Measurements from ENCODE around the gene MPHOSPH10. TPM values are rescaled to one million over a fixed set of nuclear protein-coding genes. Genes with fewer than 3 reads are reported as not detected.
"Not testable (repeated sequence)": the region's sequence is repeated elsewhere in the genome, so short reads cannot be mapped to it uniquely, and the experiment has no call there.

The MPHOSPH10 gene
- total RNA-seq, 2 donors from 2014 or later, result 15.0 to 19.1 TPM

DNA sequence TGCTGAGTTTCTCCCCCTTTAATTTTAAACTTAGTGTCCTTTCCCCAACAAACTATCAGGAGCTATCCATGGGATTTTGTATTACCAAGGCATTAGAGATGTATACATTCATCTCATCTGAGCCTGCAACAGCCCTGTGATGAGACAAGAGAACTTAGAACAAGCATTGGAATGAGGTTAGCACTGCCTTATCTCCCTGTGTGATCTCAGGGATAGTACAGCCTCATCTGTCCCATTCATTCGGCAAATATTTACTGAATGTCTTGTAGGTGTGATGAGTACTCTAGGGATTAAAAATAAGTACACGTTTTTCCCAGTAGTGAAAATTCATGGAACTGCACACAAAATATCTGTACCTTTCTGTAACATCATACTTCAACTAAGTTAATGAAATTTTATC, 50.9 kb downstream of the MPHOSPH10 start:
- Histone ChIP-seq H3K27ac (no peak overlapping the region), H3K9me3 (no peaks in the 10 kb centered on the region), H3K36me3 (replicated peaks in 1 of 2; ENCODE audit: insufficient read depth in 1 of 2, low read depth in 2 of 2) (no peaks in the 10 kb centered on the region), H3K4me3 (no peak overlapping the region), H3K27me3 (no peaks in the 10 kb centered on the region), H3K4me1 (no peaks in the 10 kb centered on the region)
- TF ChIP-seq, protein P1, sequence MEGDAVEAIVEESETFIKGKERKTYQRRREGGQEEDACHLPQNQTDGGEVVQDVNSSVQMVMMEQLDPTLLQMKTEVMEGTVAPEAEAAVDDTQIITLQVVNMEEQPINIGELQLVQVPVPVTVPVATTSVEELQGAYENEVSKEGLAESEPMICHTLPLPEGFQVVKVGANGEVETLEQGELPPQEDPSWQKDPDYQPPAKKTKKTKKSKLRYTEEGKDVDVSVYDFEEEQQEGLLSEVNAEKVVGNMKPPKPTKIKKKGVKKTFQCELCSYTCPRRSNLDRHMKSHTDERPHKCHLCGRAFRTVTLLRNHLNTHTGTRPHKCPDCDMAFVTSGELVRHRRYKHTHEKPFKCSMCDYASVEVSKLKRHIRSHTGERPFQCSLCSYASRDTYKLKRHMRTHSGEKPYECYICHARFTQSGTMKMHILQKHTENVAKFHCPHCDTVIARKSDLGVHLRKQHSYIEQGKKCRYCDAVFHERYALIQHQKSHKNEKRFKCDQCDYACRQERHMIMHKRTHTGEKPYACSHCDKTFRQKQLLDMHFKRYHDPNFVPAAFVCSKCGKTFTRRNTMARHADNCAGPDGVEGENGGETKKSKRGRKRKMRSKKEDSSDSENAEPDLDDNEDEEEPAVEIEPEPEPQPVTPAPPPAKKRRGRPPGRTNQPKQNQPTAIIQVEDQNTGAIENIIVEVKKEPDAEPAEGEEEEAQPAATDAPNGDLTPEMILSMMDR (IDR thresholded peaks at IDR 0.05), result no peak
- no peak for TF ChIP-seq POLR2A (IDR thresholded peaks at IDR 0.05)
- WGBS, 2 donors, result 54 to 59% methylated on average over 2 of the region's 2 CpGs
- ATAC-seq (no peak), DNase-seq (no peak)
- intact Hi-C loops (cut with DNase I), result no loop called here

DNA sequence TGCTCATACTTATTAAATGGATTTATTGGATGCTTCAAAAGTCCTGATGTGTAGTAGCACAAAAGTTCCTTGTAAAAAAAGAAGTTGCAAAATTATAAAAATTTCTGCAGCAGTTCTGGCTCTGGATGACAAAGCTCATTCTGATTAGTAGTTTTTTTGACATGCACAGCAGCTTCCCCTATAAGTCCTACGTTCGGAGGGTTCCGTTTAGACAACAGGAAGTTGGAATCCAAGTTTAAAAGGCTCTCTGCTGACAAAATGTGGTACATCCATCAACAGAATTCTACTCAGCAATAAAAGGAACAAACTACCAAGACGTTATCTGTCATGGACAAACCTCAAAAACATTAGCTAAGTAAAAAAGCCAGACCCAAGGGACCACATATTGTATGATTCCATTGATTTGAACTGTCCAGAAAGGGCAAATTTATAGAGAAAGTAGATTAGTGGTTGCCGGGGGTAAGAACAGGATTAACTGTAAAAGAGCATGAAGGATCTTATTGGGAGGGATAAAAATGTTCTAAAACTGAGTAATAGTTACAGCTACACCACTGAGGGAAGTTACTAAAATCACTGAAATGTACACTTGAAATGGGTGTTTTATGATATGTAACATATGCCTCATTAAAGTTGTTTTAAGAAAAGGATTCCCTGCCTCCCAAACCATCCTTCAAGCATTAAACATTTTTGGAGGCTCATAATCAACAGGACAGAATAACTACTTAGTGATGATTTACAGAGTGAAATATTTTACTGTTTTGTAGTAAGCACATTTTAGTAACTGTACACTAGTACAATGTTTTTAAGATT, 53.1 kb downstream of the MPHOSPH10 start:
- H3K4me3 ChIP-seq; intact Hi-C loops (cut with DNase I); H3K36me3 ChIP-seq (replicated peaks in 1 of 2; ENCODE audit: insufficient read depth in 1 of 2, low read depth in 2 of 2); H3K27ac ChIP-seq; H3K4me1 ChIP-seq; DNase-seq; H3K27me3 ChIP-seq; ATAC-seq; H3K9me3 ChIP-seq: not testable (repeated sequence)
- 44 to 83% methylated on average over 2 of the region's 5 CpGs for WGBS, 2 donors

DNA sequence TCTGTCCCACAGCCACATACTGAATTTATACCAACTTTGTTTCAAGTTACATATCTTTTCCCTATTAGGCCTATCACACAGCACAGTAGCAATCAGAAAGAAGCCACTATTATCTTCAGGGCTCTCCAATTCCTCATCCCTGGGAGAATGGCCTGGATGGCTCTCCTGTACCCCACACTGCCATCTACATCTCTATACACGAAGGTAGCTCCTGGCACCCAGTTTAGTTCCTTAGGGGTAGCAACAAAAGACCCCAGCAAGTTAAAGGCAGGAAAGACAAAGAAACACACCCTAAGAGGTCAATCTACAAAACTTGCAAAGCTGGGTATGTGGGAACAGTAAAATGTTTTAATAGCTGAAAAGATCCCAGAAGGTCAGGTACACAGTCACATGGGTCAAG, 56.5 kb downstream of the MPHOSPH10 start:
- DNase-seq (no peak), ATAC-seq (no peak)
- no peak overlapping the region for H3K4me3 ChIP-seq
- WGBS, 2 donors, result 59 to 75% methylated on average over 1 of the region's 1 CpG
- H3K4me1 ChIP-seq, result no peaks in the 10 kb centered on the region
- peaks cover 0 to 6% of the 10 kb centered on the region in 2 donors for H3K36me3 ChIP-seq (replicated peaks in 1 of 2; ENCODE audit: insufficient read depth in 1 of 2, low read depth in 2 of 2)
- no peak overlapping the region for H3K27ac ChIP-seq
- intact Hi-C loops (cut with DNase I), result no loop called here
- no peak for TF ChIP-seq POLR2A (IDR thresholded peaks at IDR 0.05)
- TF ChIP-seq, protein P1 (IDR thresholded peaks at IDR 0.05), result no peak
- H3K9me3 ChIP-seq, result no peaks in the 10 kb centered on the region
- H3K27me3 ChIP-seq, result no peaks in the 10 kb centered on the region

DNA sequence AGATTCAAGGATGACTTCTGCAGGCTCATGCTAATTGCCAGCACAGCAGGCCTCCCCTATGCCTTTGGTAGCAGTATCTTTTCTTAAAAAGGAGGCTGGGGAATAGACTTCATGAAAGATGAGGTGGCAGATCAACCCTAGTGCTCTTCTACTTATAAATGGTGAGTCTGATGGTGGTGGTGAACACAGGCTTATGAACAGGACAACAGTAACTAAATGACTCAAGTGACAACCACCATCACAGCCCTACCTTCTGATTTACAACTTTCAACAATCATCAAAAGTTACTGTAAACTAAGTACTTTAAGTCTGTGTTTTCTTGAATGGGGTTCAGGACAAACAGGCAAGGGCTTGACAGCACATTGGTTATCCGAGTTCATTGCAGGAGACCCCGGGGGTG, 57.2 kb downstream of the MPHOSPH10 start:
- Histone ChIP-seq H3K36me3 (replicated peaks in 1 of 2; ENCODE audit: insufficient read depth in 1 of 2, low read depth in 2 of 2) (peaks cover 0 to 6% of the 10 kb centered on the region in 2 donors), H3K4me1 (no peaks in the 10 kb centered on the region), H3K9me3 (no peaks in the 10 kb centered on the region), H3K27ac (no peak overlapping the region), H3K27me3 (no peaks in the 10 kb centered on the region), H3K4me3 (no peak overlapping the region)
- no peak for ATAC-seq
- 83 to 92% methylated on average over 2 of the region's 2 CpGs for WGBS, 2 donors
- TF ChIP-seq, protein P1 (IDR thresholded peaks at IDR 0.05), result no peak
- DNase-seq, result no peak
- intact Hi-C loops (cut with DNase I), result no loop called here

DNA sequence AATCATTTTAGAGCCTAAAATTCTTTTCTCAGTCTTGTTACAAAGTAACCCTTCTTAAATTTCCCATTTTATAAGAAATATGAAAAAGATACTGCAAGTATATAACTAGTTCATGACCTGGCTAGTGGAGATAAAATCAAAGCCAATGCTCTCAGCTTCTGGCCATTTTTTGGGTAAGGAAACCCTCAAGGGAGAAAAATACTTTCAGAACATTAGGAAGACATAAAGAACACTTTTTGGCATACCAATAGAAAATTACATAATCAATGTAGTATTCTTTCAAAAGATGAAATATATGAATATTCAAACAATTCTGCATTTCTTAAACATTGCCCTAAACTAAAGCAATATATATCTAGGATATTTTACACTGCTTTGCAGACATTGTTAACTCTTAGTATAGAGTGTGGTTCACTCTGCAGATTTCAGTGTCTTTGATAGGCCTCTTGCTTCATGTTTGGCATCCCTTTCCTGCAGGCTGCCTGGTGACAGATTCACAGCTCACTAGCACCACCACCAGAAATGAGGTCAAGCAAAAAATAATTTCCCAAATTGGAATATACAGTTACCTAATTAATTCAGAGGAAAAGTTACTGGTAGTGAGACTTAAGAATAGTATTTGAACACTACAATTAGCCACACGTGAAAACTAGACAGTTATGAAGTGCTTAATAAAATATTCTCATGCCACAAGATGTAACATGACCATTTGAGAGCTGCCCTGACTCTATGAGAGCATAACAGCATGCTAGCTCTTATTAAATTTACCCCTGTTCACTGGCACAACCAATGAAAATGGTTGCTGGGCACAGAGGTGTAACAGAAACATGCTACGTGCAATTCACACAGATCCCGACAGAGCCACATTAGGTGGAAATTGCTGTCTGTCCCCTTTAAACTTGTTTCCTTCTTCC, 60.5 kb downstream of the MPHOSPH10 start:
- Histone ChIP-seq H3K4me3 (no peak overlapping the region), H3K36me3 (replicated peaks in 1 of 2; ENCODE audit: insufficient read depth in 1 of 2, low read depth in 2 of 2) (peaks cover 0 to 6% of the 10 kb centered on the region in 2 donors), H3K27me3 (no peaks in the 10 kb centered on the region), H3K9me3 (no peaks in the 10 kb centered on the region), H3K4me1 (no peaks in the 10 kb centered on the region), H3K27ac (no peak overlapping the region)
- WGBS, 2 donors, result 55 to 63% methylated on average over 3 of the region's 3 CpGs
- intact Hi-C loops (cut with DNase I), result no loop called here
- TF ChIP-seq, protein P1 (IDR thresholded peaks at IDR 0.05), result peak in 2 of 7 experiments; percentile 10 to 24
- TF ChIP-seq POLR2A (IDR thresholded peaks at IDR 0.05), result no peak
- DNase-seq, result peak in 1 of 4 donors; percentile 11
- no peak for ATAC-seq

Data from body of pancreas (tissue), 4 donors.